ENCODE data around the gene SEC16A.

Gene SEC16A

DNA sequence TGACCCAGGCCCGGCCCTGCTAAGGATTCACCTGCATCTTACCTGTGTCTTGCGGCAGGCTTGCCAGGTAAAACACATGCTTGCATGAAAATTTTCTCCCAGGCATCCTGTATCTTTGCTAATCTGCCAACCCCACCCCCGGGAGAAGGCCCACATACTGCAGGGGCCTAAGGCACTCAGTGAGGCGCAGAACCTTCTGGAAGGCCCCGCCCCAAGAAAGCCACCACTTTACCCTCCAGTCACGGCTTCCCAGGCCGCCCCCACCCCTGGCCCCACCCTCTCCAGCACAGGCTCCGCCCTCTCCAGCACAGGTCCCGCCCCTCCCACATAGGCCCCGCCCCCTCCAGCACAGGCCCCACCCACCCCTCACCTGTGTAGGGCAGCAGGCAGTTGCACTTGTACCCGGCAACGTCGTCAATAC is 29.8 kb upstream of the SEC16A start:
- DNase-seq (ENCODE audit: insufficient read length, low spot score), result peak; percentile 72

DNA sequence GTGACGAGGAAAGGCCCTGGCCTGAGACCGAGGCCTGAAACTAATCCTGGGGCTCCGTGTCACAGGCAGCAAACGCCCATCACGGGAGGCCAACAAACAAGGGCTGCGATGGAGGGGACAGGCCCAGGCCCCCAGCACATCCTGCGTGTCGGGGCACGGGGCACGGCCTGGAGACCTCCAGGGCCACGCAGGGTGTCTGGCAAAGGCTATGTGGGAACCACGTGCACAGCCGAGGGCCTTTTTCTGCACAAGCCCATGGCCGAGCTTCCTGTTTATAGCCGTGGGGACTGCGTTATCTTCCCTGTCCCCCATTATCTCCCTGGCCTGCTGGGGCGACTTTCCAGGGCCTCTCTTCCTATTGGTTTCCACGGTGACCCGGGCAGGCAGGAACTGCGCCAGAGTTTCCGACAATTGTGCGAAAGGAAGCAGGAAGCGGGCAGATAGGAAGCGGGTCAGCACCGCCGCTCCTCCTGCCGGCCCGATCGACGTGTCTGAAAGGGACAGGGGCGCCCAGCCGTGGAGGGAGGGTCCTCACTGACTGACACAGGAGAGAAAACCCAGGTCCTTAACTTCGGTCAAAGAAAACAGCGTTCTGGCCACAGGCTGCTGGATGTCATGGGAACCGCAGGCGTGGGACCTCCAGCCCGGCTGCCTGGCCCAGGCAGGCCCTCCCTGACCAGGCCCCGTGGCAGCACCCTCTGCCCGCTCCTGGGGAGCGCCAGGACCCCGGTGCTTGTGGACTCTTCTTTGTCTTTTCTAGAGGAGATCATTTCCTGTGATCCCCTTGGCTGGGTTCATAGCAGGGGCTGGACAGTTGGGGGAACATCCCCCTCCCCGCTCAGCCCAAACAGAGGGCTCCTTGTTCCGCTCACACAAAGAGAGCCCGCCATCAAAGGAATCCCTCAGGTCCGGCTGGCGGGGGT is 29.1 kb upstream of the SEC16A start:
- no peak for DNase-seq (ENCODE audit: insufficient read length, low spot score)
- FAIRE-seq, result no peak
- TF ChIP-seq POLR2A (IDR thresholded peaks at IDR 0.05; ENCODE audit: low read depth, low read length), result no peak

More for the DNA sequence above, 29.8 kb upstream of the SEC16A start:
- no peak for FAIRE-seq
- no peak for TF ChIP-seq POLR2A (IDR thresholded peaks at IDR 0.05; ENCODE audit: low read depth, low read length)

DNA sequence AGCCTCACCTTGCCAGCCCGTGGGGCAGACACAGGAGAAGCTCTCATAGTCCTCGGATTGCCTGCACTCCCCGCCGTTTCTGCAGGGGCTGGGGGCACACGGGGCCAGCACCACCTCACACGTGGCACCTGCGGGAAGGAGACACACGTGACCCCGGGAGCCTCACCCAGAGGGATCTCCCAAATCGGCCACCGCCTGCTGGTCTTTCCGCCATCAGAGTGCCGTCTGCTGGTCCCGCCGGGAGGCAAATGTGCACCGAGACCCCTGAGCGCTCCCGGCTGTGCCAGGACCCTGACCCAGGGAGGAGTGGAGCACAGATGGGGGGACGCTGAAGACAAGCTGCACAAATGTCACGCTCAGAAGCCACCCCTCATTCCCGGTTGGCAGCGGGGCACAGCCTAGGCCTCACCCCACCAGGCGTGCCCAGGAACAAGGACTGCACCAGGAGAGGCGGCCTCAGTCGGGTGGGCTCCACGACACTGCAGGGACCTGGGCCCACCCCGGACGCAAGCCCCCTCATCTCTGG is 28.4 kb upstream of the SEC16A start:
- no peak for DNase-seq (ENCODE audit: insufficient read length, low spot score)
- FAIRE-seq, result no peak
- TF ChIP-seq POLR2A (IDR thresholded peaks at IDR 0.05; ENCODE audit: low read depth, low read length), result no peak

DNA sequence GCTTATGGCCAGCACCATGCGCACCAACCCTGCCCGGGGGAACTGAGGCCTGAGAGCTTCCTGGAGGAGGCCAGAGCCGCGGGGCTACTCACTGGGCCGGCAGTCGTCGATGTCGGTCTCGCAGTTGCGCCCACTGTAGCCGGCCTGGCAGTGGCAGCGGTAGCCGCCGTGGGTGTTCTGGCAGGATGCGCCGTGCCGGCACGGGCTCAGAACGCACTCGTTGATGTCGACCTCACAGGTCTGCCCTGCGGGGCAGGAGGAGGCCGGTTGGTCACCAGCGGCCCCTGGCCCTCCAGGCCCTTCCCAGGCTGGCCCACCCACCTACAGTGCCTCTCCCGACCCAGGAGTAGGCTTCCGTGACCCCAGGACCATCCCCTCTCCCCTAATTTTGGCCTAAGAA is 27.7 kb upstream of the SEC16A start:
- FAIRE-seq (no peak), DNase-seq (ENCODE audit: insufficient read length, low spot score) (no peak)
- no peak for TF ChIP-seq POLR2A (IDR thresholded peaks at IDR 0.05; ENCODE audit: low read depth, low read length)

DNA sequence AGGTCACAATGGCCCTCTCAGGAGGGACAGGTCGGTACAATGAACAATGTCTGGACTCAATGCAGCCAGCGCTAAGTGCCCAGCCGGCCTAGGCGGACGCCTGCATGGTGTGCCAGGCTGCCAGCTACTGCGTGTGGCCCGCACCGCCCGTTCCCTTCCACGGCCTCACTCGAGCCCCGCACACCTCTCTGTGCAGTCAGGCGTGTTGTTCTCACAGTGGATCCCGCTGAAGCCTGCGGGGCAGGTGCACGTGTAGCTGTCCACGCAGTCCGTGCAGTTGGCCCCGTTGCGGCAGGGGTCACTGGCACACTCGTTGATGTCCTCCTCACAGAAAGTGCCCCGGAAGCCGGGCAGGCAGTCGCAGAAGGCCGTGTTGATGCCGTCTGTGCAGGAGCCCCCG is 26.7 kb upstream of the SEC16A start:
- no peak for DNase-seq (ENCODE audit: insufficient read length, low spot score)
- no peak for TF ChIP-seq POLR2A (IDR thresholded peaks at IDR 0.05; ENCODE audit: low read depth, low read length)
- FAIRE-seq, result no peak

DNA sequence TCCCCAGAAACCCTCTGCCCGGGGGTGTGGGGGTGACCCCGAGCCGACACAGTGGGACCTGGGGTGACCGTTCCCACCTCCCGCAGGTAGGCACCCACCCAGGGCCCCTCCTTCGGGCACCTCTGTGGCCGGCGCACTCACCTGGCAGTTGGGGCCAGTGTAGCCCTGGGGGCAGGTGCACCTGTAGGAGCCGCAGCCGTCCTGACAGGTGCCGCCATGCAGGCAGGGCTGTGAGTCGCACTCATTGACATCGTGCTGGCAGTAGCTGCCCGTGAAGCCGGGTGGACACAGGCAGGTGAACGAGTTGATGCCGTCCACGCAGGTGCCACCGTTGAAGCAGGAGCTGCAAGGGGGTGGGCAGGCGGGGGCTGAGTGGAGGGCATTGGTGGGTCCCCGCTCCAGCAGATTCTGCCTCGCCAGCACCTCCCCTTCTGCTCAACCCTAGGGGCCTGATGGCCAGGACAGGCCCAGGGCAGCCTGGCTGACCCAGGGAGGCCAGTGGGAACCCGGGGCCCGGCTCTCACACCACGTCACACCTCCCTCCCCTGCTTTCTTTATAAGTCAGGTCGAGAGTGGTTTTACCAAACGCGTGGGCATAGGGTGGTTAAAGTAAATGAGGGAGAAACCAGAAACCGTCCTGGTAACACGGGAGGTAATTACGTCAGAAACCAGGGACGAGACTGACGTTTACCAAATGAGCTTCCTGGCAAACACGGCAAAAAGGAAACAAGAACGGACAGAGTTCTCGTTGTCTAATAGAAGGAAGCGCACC is 26.1 kb upstream of the SEC16A start:
- FAIRE-seq (no peak), DNase-seq (ENCODE audit: insufficient read length, low spot score) (no peak)
- no peak for TF ChIP-seq POLR2A (IDR thresholded peaks at IDR 0.05; ENCODE audit: low read depth, low read length)

DNA sequence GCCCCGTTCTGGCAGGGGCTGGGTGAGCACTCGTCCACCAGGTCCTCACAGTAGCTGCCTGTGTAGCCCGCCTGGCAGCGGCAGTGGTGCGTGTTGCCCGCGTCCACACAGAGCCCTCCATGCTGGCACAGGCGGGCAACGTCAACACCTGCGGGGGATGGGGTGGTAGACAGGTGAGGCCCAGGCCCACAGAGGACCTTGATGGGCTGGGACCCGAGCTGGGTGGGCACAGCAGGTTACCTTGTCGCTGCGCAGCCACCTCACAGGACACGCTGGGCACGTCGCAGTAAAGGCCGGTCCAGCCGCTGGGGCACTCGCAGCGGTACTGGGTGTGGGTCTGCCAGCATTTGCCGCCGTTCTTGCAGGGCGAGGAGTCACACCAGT is 25.1 kb upstream of the SEC16A start:
- no peak for FAIRE-seq
- no peak for TF ChIP-seq POLR2A (IDR thresholded peaks at IDR 0.05; ENCODE audit: low read depth, low read length)
- DNase-seq (ENCODE audit: insufficient read length, low spot score), result no peak

DNA sequence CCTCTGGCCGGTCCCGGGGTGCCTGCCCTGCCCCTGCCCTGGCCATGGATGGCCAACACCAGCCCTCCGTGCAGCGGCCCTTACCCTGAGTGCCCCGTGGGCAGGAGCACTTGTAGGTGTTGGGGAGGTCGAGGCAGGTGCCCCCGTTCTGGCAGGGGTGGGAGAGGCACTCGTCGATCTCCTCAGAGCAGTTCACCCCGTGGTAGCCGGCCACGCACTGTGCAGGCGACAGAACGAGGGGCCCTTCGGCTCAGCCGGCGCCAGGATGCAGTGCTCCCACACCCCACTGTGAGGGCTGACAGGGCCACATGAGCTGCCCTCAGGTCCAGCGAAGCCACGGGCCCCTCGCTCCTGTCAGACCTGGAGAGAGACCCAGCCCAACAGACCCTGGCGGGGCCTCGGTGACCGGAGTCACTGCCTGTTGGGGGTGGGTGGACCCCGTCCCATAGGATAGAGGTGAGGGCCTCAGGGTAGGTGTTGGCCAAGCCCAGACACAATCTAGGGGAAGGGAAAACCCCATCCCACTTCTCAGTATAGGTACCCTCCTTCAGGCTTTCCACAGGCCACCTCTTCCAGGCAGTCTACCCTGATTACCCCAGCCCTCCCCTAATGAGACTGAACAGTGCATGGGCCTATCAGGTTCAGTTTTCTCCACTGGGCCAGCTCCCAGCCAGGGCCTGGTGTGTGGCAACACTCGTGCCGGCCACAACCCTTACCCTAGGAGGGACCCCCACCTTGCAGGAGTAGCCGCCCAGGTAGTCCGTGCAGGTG is 24.6 kb upstream of the SEC16A start:
- DNase-seq (ENCODE audit: insufficient read length, low spot score) (no peak), FAIRE-seq (no peak)
- TF ChIP-seq POLR2A (IDR thresholded peaks at IDR 0.05; ENCODE audit: low read depth, low read length), result no peak

DNA sequence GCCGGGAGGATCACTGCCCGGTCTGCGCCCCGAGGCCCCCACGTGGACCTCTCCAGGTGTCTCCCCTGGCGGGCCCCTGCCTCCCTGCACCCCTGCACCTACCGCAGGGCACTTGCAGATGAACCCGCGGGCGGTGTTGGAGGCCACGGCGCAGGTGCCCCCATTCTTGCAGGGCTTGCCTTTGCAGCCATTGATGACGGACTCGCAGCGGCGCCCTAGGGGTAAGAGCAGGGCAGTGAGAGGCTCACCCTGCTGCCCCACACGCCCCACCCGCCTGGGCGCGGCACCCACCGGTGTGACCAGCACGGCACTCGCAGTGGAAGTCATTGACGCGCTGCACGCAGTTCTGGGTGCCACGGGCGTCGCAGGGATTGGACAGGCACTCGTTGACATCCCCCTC is 23.6 kb upstream of the SEC16A start:
- DNase-seq (ENCODE audit: insufficient read length, low spot score), result no peak
- FAIRE-seq, result no peak
- TF ChIP-seq POLR2A (IDR thresholded peaks at IDR 0.05; ENCODE audit: low read depth, low read length), result no peak

DNA sequence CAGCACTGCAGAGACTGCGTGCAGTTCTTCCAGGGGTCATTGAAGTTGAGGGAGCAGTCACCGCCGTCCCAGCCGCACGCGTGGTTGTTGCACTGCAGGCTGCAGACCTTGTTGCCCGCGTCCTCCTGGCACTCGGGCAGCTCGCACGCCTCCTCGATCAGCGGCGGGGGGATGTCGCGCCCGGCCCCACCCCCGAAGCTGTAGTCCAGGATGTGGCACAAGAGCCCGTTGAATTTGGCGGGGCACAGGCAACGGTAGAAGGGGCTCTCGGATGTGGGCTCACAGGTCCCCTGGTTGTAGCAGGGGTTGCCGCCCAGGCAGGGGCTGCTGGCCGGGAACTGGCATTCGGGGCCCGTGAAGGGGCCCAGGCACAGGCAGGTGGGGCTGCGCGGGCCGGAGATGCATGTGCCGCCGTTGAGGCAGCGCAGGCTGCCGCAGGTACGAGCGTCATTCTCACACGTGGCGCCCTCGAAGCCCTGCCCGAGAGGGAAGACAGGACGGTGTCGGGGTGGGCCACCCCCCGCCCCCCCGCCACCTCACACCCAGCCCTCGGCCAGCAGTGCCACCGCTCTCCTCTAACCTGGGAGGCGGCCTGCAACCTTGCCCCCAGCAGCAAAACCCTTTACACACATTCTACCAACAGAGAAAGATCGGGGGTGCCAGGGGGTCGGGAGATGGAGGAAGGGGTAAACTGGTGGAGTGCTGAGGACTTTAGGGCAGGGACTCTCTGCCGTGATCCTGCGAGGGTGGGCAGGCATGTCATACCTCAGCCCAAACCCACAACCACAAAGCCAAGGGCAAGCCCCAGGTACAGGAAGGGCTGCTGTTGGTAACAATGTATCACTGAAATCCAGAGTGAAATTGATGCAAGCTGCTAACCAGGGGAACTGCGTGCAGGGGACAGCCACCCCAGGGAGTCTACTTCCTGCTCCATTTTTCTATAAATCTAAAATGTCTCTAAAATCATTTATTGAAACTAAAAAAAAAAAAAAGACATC is 22.9 kb upstream of the SEC16A start:
- no peak for FAIRE-seq
- no peak for TF ChIP-seq POLR2A (IDR thresholded peaks at IDR 0.05; ENCODE audit: low read depth, low read length)

DNA sequence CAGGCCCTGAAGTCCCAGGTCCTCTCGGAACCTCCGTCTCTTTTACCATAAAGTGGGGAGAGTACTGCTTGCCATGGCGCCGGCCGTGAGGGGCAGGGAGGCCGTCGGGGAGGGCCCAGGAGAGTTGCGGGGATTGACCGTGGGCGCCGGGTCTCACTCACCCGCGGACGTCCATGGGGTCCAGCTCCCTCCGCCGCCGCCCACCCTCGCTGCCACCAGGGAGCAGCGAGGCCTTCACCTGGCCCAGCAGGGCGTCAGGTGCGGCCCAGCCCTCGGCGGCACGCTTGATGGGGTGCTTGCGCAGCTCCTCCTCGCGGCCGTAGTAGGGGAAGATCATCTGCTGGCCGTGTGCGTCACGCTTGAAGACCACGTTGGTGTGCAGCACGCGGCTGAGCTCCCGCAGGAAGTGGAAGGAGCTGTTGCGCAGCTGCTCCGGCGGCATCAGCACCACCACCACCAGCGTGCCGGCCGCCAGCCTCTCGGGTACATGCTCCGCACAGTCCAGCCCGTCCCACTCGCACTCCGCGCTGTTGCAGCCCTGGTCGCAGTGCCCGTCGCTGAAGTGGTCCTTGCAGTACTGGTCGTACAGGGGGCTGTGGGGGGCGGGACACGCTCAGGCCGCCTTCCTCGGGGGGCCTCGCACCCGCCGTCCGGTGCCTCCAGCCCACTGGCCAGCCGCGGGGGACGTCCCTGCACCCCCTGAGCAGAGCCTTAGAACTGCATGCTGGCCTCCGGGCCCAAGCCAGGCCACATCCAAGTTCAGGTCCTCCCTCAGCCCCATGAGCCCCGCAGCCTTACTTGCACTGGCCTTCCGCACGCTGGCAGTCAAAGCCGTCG is 21.9 kb upstream of the SEC16A start:
- TF ChIP-seq POLR2A (IDR thresholded peaks at IDR 0.05; ENCODE audit: low read depth, low read length), result no peak
- FAIRE-seq, result no peak
- DNase-seq (ENCODE audit: insufficient read length, low spot score), result no peak

More for the DNA sequence above, 22.9 kb upstream of the SEC16A start:
- no peak for DNase-seq (ENCODE audit: insufficient read length, low spot score)

Measured in H54 (cell line).